Progenitor cell of endocrine pancreas (in vitro differentiated cells): ENCODE measurements around the gene TJAP1. TPM values are rescaled to one million over a fixed set of nuclear protein-coding genes. Genes with fewer than 3 reads are reported as not detected.
A peak's percentile ranks its signal among the peaks of the same experiment; 100 is the strongest.

ENCODE experiments used
- DNase-seq: peaks from one replicate; pipeline ENCODE4 v3.0.0; 2021; ENCODE audit warnings: low spot score; ENCODE audit not compliant: unreplicated experiment
- H3K27ac Mint-ChIP-seq: 2 replicates; pipeline ENCODE4 v1.8.0; 2021; ENCODE audit warnings: mild to moderate bottlenecking, moderate library complexity, mixed read lengths
- H3K27me3 Mint-ChIP-seq: 2 replicates; pipeline ENCODE4 v1.8.0; 2021; ENCODE audit warnings: mixed read lengths
- H3K36me3 Mint-ChIP-seq: 2 replicates; pipeline ENCODE4 v1.8.0; 2022; ENCODE audit warnings: mixed read lengths; ENCODE audit not compliant: insufficient read depth
- H3K4me1 Mint-ChIP-seq: 2 replicates; pipeline ENCODE4 v1.8.0; 2021; ENCODE audit warnings: low read depth, mixed read lengths
- H3K4me3 Mint-ChIP-seq: 2 replicates; pipeline ENCODE4 v1.8.0; 2021; ENCODE audit warnings: low read depth, mild to moderate bottlenecking, moderate library complexity, mixed read lengths
- H3K9me3 Mint-ChIP-seq: 2 replicates; pipeline ENCODE4 v1.8.0; 2021; ENCODE audit warnings: low read depth, mixed read lengths
- CTCF ChIP-seq: fragments of 200-600 bp; sonication (generic); IDR thresholded peaks from one replicate; pipeline ENCODE4 v1.5.0; 2021; ENCODE audit warnings: antibody characterized with exemption, mild to moderate bottlenecking; ENCODE audit not compliant: unreplicated experiment
- total RNA-seq: library from RNA; stranded (reverse); gene quantifications from 2 replicates; pipeline ENCODE4 v1.2.1, GENCODE V29; 2021

TJAP1 gene
- total RNA-seq, 1 donor from 2014 or later, result 65.8 TPM

DNA sequence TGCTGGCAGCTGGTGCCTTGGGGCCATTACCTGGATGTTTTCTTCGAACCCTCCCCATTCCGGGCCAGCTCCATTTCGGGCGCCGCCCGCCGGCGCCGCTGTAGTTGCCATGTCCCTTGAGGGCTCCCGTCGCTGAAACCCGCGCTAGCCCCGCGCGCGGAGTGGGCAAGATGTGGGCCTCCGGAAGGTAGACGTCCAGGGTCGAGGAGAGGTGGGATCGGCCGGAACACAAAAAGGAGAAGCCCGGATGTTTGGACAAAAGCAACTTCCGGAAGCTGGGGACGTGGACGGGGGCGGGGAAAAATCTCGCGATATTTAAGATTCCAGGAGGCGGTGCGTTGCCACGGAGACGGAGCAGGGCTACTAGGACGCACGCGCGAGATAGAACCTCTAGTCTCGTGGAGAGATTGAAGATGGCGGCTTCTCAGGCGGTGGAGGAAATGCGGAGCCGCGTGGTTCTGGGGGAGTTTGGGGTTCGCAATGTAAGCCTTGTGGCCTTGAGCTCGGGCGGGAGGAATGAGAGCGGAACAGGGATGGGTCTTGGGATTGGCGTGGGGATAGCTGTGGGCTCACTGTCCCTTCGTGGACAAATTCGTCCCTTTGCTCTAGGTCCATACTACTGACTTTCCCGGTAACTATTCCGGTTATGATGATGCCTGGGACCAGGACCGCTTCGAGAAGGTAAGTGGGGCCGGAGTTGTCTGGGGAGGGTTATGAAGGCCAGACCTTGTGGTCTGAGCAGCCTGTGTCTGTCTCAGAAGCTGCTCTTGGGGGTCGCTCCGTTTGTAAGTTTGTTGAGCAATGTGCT is 39.5 kb downstream of the TJAP1 start, which contains the start of the genes POLR1C and YIPF3:
Gene POLR1C, plus strand, starts transcription at position 393 of the 808 bp plus-strand sequence. Its CDS starts 21 bp downstream, at position 414.
Gene YIPF3, minus strand, starts transcription at position 230 of the 808 bp plus-strand sequence. Its CDS starts 119 bp downstream, at position 111.
- H3K9me3 Mint-ChIP-seq, result no peaks in the 10 kb centered on the region
- H3K4me3 Mint-ChIP-seq, result no peak within 1 kb of the TSS
- no peak for TF ChIP-seq CTCF
- DNase-seq, result peak; percentile 90
- H3K27ac Mint-ChIP-seq, result no peak within 1 kb of the TSS
- peaks cover 19% of the 10 kb centered on the region for H3K36me3 Mint-ChIP-seq
- H3K4me1 Mint-ChIP-seq, result peaks cover 14% of the 10 kb centered on the region
- no peaks in the 10 kb centered on the region for H3K27me3 Mint-ChIP-seq

- DNase-seq, result no peak
- no peak overlapping the region for H3K27ac Mint-ChIP-seq
- H3K36me3 Mint-ChIP-seq, result peaks cover 19% of the 10 kb centered on the region
- H3K4me1 Mint-ChIP-seq, result peaks cover 14% of the 10 kb centered on the region
- H3K27me3 Mint-ChIP-seq, result no peaks in the 10 kb centered on the region
- TF ChIP-seq CTCF, result no peak
- no peak overlapping the region for H3K4me3 Mint-ChIP-seq
- H3K9me3 Mint-ChIP-seq, result no peaks in the 10 kb centered on the region
These were observed 40.4 kb downstream of the TJAP1 start for GRCh38 chr6:43517505-43518357.

DNA sequence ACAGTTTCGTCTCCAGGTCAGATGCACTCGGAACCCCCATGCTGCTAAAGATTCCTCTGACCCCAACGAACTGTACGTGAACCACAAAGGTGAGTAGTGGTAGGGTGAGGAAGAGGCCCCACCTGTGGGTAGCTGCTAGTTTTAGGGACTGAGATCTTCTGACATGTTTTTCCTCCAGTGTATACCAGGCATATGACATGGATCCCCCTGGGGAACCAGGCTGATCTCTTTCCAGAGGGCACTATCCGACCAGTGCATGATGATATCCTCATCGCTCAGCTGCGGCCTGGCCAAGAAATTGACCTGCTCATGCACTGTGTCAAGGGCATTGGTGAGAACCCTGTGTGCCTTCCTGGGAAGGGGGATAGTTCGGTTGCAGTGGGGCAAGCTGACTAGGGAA is 42.7 kb downstream of the TJAP1 start:
- no peak for DNase-seq
- no peaks in the 10 kb centered on the region for H3K27me3 Mint-ChIP-seq
- no peak overlapping the region for H3K4me3 Mint-ChIP-seq
- H3K27ac Mint-ChIP-seq, result no peak overlapping the region
- peaks cover 14% of the 10 kb centered on the region for H3K36me3 Mint-ChIP-seq
- H3K9me3 Mint-ChIP-seq, result no peaks in the 10 kb centered on the region
- peaks cover 13% of the 10 kb centered on the region for H3K4me1 Mint-ChIP-seq
- TF ChIP-seq CTCF, result no peak

DNA sequence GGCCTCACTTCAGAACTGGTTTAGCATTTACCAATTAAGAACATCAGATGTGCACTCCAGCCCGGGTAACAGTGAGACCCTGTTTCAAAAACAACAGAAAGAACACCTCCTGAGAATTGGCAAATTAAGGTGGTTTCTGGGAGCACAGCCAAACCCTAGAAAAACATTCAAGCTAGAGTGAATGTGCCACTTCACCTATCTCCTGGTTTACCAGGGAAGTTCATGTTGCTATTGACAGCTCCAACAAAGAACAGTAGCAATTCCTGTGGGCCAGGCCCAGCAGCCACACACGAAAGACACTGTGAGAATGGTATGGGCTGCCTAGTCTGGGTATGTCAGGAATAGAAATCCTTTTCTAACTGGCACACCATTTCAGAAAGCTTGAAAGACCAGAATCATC is 44.5 kb downstream of the TJAP1 start:
- Mint-ChIP-seq H3K36me3 (peaks cover 16% of the 10 kb centered on the region), H3K9me3 (no peaks in the 10 kb centered on the region), H3K27ac (no peak overlapping the region), H3K27me3 (no peaks in the 10 kb centered on the region), H3K4me3 (no peak overlapping the region), H3K4me1 (no peaks in the 10 kb centered on the region)
- no peak for DNase-seq
- no peak for TF ChIP-seq CTCF

GRCh38 chr6:43522547-43523261 is 45.3 kb downstream of the TJAP1 start:
- H3K27me3 Mint-ChIP-seq, result no peaks in the 10 kb centered on the region
- H3K4me1 Mint-ChIP-seq, result no peaks in the 10 kb centered on the region
- no peak for DNase-seq
- H3K4me3 Mint-ChIP-seq, result no peak overlapping the region
- no peak for TF ChIP-seq CTCF
- H3K36me3 Mint-ChIP-seq, result peaks cover 19% of the 10 kb centered on the region
- no peaks in the 10 kb centered on the region for H3K9me3 Mint-ChIP-seq
- peak overlapping the region; percentile 9 for H3K27ac Mint-ChIP-seq
